Lower lobe of right lung (tissue), 2 donors: ENCODE data around the gene PTPN9. TPM values are rescaled to one million over a fixed set of nuclear protein-coding genes. Genes with fewer than 3 reads are reported as not detected.

Source experiments
- ATAC-seq, 2 donors: fragments of 200-7000 bp; cut with Tn5 transposase; one replicate each; pipeline ENCODE4 v1.9.1; 2020 to 2022; ENCODE audit warnings: mild to moderate bottlenecking in 2 of 2, moderate library complexity in 2 of 2
- DNase-seq: peaks from one replicate; pipeline ENCODE4 v3.0.0-alpha.2; 2020
- H3K27ac ChIP-seq: fragments of 200-600 bp; one replicate; pipeline ENCODE4 v1.8.0; 2022
- H3K27me3 ChIP-seq: fragments of 200-600 bp; one replicate; pipeline ENCODE4 v1.8.0; 2022; ENCODE audit warnings: low read depth
- H3K36me3 ChIP-seq: fragments of 200-600 bp; one replicate; pipeline ENCODE4 v1.8.0; 2022; ENCODE audit warnings: mild to moderate bottlenecking
- H3K4me1 ChIP-seq: fragments of 200-600 bp; one replicate; pipeline ENCODE4 v1.8.0; 2022
- H3K4me3 ChIP-seq: fragments of 200-600 bp; one replicate; pipeline ENCODE4 v1.8.0; 2022; ENCODE audit warnings: mild to moderate bottlenecking
- H3K9me3 ChIP-seq: fragments of 200-600 bp; one replicate; pipeline ENCODE4 v1.8.0; 2022
- CTCF ChIP-seq: fragments of 200-600 bp; IDR thresholded peaks from one replicate; pipeline ENCODE4 v1.8.0; 2022; ENCODE audit warnings: antibody characterized with exemption, mild to moderate bottlenecking
- intact Hi-C: fragments of 100-400 bp; cut with DNase I; formaldehyde crosslinking; loops from one replicate; pipeline ENCODE4 v1.11.0; 2022
- total RNA-seq: library from RNA; stranded (reverse); fragmentation: NEBNext Ultra II Directional; extraction: Animal tissue kit (Norgen Biotek cat#: 25700); gene quantifications from one replicate; pipeline ENCODE4 v1.2.1, GENCODE V29; 2021
- donor health status: DM: no; HTN: yes; CAD: no; lungs with severe emphysema.

The PTPN9 gene
- total RNA-seq, 1 donor from 2014 or later = 31.4 TPM

GRCh38 chr15:75578173-75578947 is 755 bp downstream of the PTPN9 start:
- DNase-seq = peak; percentile 62
- no peaks in the 10 kb centered on the region for H3K9me3 ChIP-seq
- peaks cover 31% of the 10 kb centered on the region for H3K4me1 ChIP-seq
- no peaks in the 10 kb centered on the region for H3K36me3 ChIP-seq
- ATAC-seq = peak; percentile 83 to 85
- no peak for TF ChIP-seq CTCF
- no peaks in the 10 kb centered on the region for H3K27me3 ChIP-seq
- intact Hi-C loops = no loop called here
- H3K4me3 ChIP-seq = peak overlapping the region; percentile 96
- H3K27ac ChIP-seq = peak overlapping the region; percentile 93

- ATAC-seq (peak; percentile 6 to 23), DNase-seq (no peak)
- H3K27me3 ChIP-seq = no peaks in the 10 kb centered on the region
- intact Hi-C loops = no loop called here
- no peaks in the 10 kb centered on the region for H3K9me3 ChIP-seq
- H3K4me1 ChIP-seq = peaks cover 36% of the 10 kb centered on the region
- peak overlapping the region; percentile 93 for H3K27ac ChIP-seq
- TF ChIP-seq CTCF = no peak
- H3K36me3 ChIP-seq = no peaks in the 10 kb centered on the region
- peak overlapping the region; percentile 96 for H3K4me3 ChIP-seq
Observed at GRCh38 chr15:75577401-75578172, 1.5 kb downstream of the PTPN9 start.

- no peak overlapping the region for H3K27ac ChIP-seq
- TF ChIP-seq CTCF = no peak
- no peak overlapping the region for H3K4me3 ChIP-seq
- no peaks in the 10 kb centered on the region for H3K9me3 ChIP-seq
- no peaks in the 10 kb centered on the region for H3K27me3 ChIP-seq
- DNase-seq = no peak
- intact Hi-C loops = no loop called here
- H3K36me3 ChIP-seq = no peaks in the 10 kb centered on the region
- H3K4me1 ChIP-seq = peaks cover 36% of the 10 kb centered on the region
- ATAC-seq = no peak
Observed at GRCh38 chr15:75573648-75574384, 5.3 kb downstream of the PTPN9 start.

DNA sequence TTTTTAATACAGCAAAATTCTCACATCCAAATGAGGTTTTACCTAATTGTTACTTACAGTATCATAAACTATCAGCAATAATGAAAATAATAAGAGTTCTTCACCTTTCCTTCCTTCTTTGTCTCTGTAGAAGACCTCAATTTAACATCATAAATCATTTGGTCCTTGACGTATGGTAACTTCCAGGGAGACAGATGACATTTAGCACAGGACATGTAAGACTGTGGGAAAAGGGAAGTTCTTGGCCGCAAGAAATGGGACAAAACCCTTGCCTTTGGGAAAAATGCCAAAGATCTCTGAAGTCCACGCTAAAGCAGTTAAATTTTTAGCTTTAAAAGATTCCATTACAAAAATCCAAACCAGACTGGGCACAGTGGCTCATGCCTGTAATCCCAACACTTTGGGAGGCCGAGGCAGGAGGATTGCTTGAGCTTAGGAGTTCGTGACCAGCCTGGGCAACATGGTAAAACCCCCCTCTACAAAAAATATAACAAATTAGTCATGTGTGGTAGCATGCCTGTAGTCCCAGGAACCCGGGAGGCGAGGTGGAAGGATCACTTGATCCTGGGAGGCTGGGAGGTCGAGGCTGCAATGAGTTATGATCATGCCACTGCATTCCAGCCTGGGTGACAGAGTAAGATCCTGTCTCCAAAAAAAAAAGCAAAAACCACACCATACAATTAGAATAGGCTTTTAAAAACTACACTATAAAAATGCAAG is 8.8 kb downstream of the PTPN9 start:
- Histone ChIP-seq H3K4me3 (no peak overlapping the region), H3K4me1 (peaks cover 21% of the 10 kb centered on the region), H3K27me3 (no peaks in the 10 kb centered on the region), H3K36me3 (no peaks in the 10 kb centered on the region), H3K27ac (no peak overlapping the region), H3K9me3 (no peaks in the 10 kb centered on the region)
- intact Hi-C loops = no loop called here
- TF ChIP-seq CTCF = no peak
- ATAC-seq (peak in 1 of 2 donors; percentile 34), DNase-seq (no peak)
